RWPE2 (cell line): ENCODE measurements around the gene KCNMA1.

Experiments
- ATAC-seq: fragments of 200-7000 bp; cut with Tn5 transposase; 3 replicates; pipeline ENCODE4 v1.9.1; 2021; ENCODE audit warnings: low read depth
- DNase-seq: peaks from one replicate; pipeline ENCODE4 v3.0.0-alpha.2; 2020; ENCODE audit warnings: low spot score
- H3K27ac ChIP-seq: fragments of 450-650 bp; 2 replicates; pipeline ENCODE4 v1.5.1; 2017; ENCODE audit warnings: mild to moderate bottlenecking; ENCODE audit not compliant: poor library complexity, severe bottlenecking
- H3K27me3 ChIP-seq: fragments of 250-450 bp; sonication (Bioruptor Pico); 2 replicates; pipeline ENCODE4 v1.5.1; 2021; ENCODE audit warnings: mild to moderate bottlenecking, moderate library complexity; ENCODE audit not compliant: insufficient read depth, poor library complexity, severe bottlenecking
- H3K36me3 ChIP-seq: fragments of 250-450 bp; sonication (Bioruptor Pico); 2 replicates; pipeline ENCODE4 v1.5.1; 2020; ENCODE audit warnings: low read depth, mild to moderate bottlenecking, moderate library complexity
- H3K4me1 ChIP-seq: fragments of 250-450 bp; sonication (Bioruptor Pico); 2 replicates; pipeline ENCODE4 v1.5.1; 2021; ENCODE audit warnings: mild to moderate bottlenecking, moderate library complexity; ENCODE audit not compliant: insufficient read depth, poor library complexity, severe bottlenecking
- H3K4me3 ChIP-seq: fragments of 250-450 bp; sonication (Bioruptor Pico); 2 replicates; pipeline ENCODE4 v1.5.1; 2021; ENCODE audit warnings: mild to moderate bottlenecking, moderate library complexity; ENCODE audit not compliant: severe bottlenecking
- H3K9me3 ChIP-seq: fragments of 250-450 bp; sonication (Bioruptor Pico); 2 replicates; pipeline ENCODE4 v1.5.1; 2021; ENCODE audit warnings: mild to moderate bottlenecking, moderate library complexity; ENCODE audit not compliant: severe bottlenecking
- TF ChIP-seq, protein P1 (sequence below): fragments of 450-650 bp; IDR thresholded peaks from one replicate; pipeline ENCODE4 v1.5.1; 2017; ENCODE audit warnings: mild to moderate bottlenecking, moderate library complexity; ENCODE audit not compliant: poor library complexity, severe bottlenecking

Gene KCNMA1

DNA sequence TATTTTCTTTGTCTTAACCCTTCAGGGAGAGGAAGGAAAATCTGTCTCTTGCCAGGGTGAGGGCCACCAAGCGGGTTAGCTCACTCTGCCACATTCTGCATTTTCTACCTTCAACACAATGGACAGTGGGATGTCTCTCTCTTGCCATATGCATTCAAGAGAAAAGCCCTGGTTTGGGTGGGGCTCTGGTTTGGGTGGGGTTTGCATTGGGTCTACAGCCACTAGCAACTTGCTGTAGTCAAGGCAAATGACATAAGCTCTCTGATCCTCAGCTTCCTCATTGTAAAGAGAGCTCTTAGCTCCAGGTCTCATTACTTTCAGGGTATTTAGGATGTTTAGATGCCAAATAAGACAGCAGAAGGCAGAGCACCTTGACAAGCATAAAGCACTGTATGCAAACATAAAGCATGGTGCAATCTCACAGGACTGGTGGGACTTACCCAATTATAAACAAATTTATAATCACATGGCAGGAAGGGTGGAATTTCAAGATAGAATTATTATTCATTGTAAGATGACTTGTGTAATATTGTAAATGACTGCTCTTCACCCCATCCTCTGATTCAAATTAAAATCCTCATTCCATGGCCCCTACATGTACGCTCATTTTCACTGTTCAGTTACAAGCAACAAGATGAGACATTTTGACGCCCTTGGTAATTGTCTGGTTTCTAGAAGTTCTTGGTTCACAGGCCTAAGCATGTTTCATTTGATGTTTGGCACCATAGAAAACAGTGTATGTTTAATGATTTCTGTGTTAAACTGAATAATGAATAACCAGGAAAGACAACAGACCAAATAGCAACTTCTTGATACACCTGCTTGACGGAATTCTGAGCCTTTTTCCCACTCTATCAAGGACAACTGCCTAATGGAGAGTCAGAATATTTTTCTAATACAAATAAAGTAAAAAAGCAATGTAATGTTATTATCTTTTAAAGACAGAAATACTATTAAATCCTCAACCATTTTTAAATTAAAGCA, 258.9 kb downstream of the KCNMA1 start:
- no peak for DNase-seq
- H3K27ac ChIP-seq, result no peak overlapping the region
- ATAC-seq, result no peak
- H3K27me3 ChIP-seq, result no peaks in the 10 kb centered on the region
- H3K9me3 ChIP-seq, result no peaks in the 10 kb centered on the region
- no peak overlapping the region for H3K4me3 ChIP-seq
- H3K36me3 ChIP-seq, result no peaks in the 10 kb centered on the region
- TF ChIP-seq, protein P1, sequence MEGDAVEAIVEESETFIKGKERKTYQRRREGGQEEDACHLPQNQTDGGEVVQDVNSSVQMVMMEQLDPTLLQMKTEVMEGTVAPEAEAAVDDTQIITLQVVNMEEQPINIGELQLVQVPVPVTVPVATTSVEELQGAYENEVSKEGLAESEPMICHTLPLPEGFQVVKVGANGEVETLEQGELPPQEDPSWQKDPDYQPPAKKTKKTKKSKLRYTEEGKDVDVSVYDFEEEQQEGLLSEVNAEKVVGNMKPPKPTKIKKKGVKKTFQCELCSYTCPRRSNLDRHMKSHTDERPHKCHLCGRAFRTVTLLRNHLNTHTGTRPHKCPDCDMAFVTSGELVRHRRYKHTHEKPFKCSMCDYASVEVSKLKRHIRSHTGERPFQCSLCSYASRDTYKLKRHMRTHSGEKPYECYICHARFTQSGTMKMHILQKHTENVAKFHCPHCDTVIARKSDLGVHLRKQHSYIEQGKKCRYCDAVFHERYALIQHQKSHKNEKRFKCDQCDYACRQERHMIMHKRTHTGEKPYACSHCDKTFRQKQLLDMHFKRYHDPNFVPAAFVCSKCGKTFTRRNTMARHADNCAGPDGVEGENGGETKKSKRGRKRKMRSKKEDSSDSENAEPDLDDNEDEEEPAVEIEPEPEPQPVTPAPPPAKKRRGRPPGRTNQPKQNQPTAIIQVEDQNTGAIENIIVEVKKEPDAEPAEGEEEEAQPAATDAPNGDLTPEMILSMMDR, result no peak
- H3K4me1 ChIP-seq, result peaks cover 13% of the 10 kb centered on the region

DNA sequence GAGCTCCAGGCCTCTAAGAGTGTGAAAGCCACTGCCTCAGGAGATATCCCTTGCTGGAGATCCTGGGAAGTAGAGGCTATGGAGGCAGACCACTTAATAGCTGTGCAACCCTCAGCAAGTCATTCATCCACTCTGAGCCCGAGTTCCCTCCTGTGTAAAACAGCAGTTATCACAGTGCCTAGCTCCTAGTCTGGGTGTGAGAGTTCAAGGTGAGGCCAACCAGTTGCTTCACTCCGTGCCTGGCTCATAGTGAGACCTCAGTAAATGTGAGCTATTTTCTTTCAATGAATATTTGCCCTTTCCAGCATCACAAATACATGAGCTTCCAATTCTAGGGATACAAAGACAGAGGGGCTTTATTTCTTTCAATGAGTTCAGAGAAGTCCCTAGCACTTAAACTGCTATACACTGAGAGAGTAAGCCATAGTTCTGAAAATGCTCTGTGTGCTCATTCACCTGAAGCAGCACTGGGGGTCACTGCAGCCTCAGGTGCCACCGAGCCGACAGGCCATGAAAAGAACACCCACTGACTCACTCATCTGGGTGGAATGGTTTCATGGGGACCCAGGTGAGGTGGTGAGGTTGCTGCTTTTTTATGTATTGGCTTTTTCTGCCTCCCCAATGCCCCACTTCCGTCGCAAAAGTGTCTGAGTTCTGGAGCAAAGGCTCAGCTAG, 259.8 kb downstream of the KCNMA1 start:
- no peak overlapping the region for H3K4me3 ChIP-seq
- no peaks in the 10 kb centered on the region for H3K9me3 ChIP-seq
- H3K36me3 ChIP-seq, result no peaks in the 10 kb centered on the region
- ATAC-seq (peak; percentile 74), DNase-seq (no peak)
- peak overlapping the region; percentile 7 for H3K27ac ChIP-seq
- peaks cover 13% of the 10 kb centered on the region for H3K4me1 ChIP-seq
- H3K27me3 ChIP-seq, result no peaks in the 10 kb centered on the region
- TF ChIP-seq, protein P1, result peak; percentile 56

DNA sequence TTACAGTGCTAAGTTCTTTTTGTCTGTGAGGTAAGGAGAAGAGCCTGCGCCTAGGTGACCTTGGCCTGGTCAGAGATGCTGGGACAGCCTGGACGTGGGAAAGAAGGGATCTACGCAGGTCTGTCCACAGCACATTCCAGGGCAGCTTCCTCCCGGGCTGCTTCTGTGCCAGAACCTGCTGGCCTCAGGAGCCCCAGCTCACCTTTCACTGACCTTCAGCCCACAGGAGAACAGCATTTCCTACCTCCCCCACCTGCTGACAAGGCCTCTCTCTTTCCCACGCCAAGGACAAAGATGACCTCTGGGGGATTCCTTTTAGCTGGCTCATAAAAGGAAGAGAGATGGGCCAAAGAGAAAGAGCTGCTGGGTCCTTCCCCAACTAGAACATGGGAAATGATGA, 260.6 kb downstream of the KCNMA1 start:
- no peak overlapping the region for H3K4me3 ChIP-seq
- TF ChIP-seq, protein P1, result no peak
- no peaks in the 10 kb centered on the region for H3K36me3 ChIP-seq
- peak; percentile 45; the same call in 2 of the 3 replicates for ATAC-seq
- DNase-seq, result no peak
- H3K9me3 ChIP-seq, result no peaks in the 10 kb centered on the region
- H3K27ac ChIP-seq, result peak overlapping the region; percentile 7
- peaks cover 13% of the 10 kb centered on the region for H3K4me1 ChIP-seq
- no peaks in the 10 kb centered on the region for H3K27me3 ChIP-seq

DNA sequence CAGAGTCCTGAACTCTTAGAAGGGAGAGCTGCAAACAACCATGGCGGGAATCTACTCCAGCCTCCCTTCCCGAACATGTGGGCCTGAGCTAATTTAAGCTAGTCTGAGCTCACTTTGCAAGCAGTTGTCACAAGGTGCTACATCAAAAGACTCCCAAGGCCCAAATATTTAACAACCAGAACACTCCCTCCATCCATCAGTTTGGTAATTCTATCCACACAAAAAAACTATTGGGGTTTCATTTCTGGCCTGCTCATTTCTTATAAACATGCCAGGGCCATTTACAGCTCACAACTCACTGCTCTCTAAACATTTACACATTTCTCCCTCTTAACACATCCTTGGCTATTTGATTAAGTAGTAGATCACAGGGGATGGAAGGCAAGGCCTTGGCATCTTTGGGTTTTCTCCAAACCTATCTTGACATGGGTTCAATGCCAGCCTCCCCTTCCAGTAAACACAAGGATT, 263.4 kb downstream of the KCNMA1 start:
- Histone ChIP-seq H3K4me3 (no peak overlapping the region), H3K9me3 (no peaks in the 10 kb centered on the region), H3K4me1 (peaks cover 13% of the 10 kb centered on the region), H3K36me3 (no peaks in the 10 kb centered on the region), H3K27me3 (no peaks in the 10 kb centered on the region), H3K27ac (no peak overlapping the region)
- TF ChIP-seq, protein P1, result no peak
- no peak for DNase-seq
- no peak for ATAC-seq
